ENCODE results near the gene DOK3. TPM values are rescaled to one million over a fixed set of nuclear protein-coding genes. Genes with fewer than 3 reads are reported as not detected.

Gene DOK3
- total and polyA plus RNA-seq, 2 of the 13 experiments (the other 11 are each of a cell fraction or from before 2014, with no cell fraction given), result 1.4 to 1.5 TPM

DNA sequence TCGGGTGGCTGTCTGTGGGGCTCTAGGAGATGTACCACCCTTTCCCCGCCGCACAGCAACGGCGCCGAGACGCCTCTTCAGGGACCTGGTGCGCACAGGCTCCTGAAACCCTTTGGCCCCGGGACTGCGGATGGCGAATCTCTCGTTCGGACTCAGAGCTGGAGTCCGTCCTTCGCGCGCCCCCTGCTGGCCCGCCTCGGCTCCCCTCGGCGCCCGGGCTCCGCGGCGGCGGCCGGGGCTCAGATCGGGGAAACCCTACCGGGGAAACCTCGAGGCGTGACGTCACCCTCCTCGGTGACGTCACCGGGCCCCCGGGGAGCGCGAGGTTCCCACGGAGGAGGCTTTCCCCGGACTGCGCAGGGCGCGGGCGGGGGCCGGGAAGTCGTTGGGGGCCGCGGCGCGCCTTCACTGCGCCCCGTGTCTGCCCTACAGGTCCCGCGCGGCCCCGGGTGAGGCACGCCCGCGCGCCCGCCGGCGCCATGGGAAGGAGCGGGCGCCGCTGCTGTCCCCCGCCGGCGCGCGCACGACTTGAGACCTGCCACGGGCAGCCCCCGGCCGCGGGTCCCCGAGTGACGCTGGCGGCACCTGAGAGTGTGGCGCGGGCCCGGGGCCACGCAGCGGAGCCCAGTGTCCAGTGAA is 55.1 kb downstream of the DOK3 start:
- Histone ChIP-seq H3K4me3 (replicated peaks in 1 of 3; ENCODE audit: insufficient read depth in 1 of 3, low read depth in 2 of 3, low read length in 3 of 3) (peak overlapping the region; percentile 81 to 89 (median 87)), H3K9ac (ENCODE audit: insufficient read depth, low read depth, low read length) (peak overlapping the region; percentile 82), H3K27me3 (ENCODE audit: control insufficient read depth in 1 of 2, insufficient read depth in 2 of 2, low read length in 2 of 2) (no peaks in the 10 kb centered on the region; a peak in 1 of 5 replicates), H3K9me3 (ENCODE audit: low read length) (no peaks in the 10 kb centered on the region), H3K4me2 (ENCODE audit: low read depth, low read length) (peak overlapping the region; percentile 98), H4K20me1 (ENCODE audit: insufficient read depth, low read length) (peaks cover 12% of the 10 kb centered on the region; the same call in 1 of the 2 replicates), H3K79me2 (ENCODE audit: insufficient read depth, low read length) (peaks cover 5% of the 10 kb centered on the region), H3K4me1 (ENCODE audit: insufficient read depth, low read length) (peaks cover 35% of the 10 kb centered on the region), H3K36me3 (replicated peaks in 1 of 2; ENCODE audit: control insufficient read depth in 1 of 2, insufficient read depth in 2 of 2, low read length in 2 of 2) (peaks cover 0 to 4% of the 10 kb centered on the region in 2 experiments; a peak in 2 of 5 replicates), H2AFZ (ENCODE audit: low read length) (no peak overlapping the region), H3K27ac (ENCODE audit: extremely low read length, insufficient read depth, low read length) (peak overlapping the region; percentile 84)
- DNase-seq (ENCODE audit: low spot score) (peak; percentile 79), FAIRE-seq (peak; percentile 8), ATAC-seq (peak; percentile 54)
- whole genome bisulfite sequencing (ENCODE audit: low lambda C conversion rate), result 0% methylated on average over 5 of the region's 84 CpGs
- CTCF ChIA-PET (ENCODE audit: low intra/inter-chr PET ratio, low total read pairs), result interaction anchor here (1.0 to 4.8 kb wide), 9 partner anchors 28 to 343 kb away, joined by 3 to 54 read pairs (median 5); partner anchors contain the start of gene GRK6
- intact Hi-C loops (cut with micrococcal nuclease; ENCODE audit: unreplicated experiment), result loop anchor here (1.0 kb wide), 2 partner anchors 50 to 64 kb away; no protein-coding TSS in a partner anchor
- in situ Hi-C loops (cut with HindIII; ENCODE audit: extremely low pct_ligation_motif_present, low pct_unique_long_range_greater_than_20kb), result loop anchor here (5.0 to 25.0 kb wide), 2 partner anchors 67 to 342 kb away; no protein-coding TSS in a partner anchor
- POLR2A ChIA-PET, result interaction anchor here (0.6 to 4.4 kb wide), 21 partner anchors 9 to 340 kb away, joined by 3 to 29 read pairs (median 7); partner anchors contain the start of genes F12, GRK6 and PDLIM7
- BruUV-seq (replicated peaks), result TSS peak; percentile 32
- TF ChIP-seq ZBTB3 (CRISPR knock-in tag; IDR thresholded peaks at IDR 0.05; ENCODE audit: borderline replicate concordance, low read depth), result no peak
- no peak for TF ChIP-seq ISX (CRISPR knock-in tag; conservative IDR thresholded peaks at IDR 0.05)
- TF ChIP-seq, protein P1, sequence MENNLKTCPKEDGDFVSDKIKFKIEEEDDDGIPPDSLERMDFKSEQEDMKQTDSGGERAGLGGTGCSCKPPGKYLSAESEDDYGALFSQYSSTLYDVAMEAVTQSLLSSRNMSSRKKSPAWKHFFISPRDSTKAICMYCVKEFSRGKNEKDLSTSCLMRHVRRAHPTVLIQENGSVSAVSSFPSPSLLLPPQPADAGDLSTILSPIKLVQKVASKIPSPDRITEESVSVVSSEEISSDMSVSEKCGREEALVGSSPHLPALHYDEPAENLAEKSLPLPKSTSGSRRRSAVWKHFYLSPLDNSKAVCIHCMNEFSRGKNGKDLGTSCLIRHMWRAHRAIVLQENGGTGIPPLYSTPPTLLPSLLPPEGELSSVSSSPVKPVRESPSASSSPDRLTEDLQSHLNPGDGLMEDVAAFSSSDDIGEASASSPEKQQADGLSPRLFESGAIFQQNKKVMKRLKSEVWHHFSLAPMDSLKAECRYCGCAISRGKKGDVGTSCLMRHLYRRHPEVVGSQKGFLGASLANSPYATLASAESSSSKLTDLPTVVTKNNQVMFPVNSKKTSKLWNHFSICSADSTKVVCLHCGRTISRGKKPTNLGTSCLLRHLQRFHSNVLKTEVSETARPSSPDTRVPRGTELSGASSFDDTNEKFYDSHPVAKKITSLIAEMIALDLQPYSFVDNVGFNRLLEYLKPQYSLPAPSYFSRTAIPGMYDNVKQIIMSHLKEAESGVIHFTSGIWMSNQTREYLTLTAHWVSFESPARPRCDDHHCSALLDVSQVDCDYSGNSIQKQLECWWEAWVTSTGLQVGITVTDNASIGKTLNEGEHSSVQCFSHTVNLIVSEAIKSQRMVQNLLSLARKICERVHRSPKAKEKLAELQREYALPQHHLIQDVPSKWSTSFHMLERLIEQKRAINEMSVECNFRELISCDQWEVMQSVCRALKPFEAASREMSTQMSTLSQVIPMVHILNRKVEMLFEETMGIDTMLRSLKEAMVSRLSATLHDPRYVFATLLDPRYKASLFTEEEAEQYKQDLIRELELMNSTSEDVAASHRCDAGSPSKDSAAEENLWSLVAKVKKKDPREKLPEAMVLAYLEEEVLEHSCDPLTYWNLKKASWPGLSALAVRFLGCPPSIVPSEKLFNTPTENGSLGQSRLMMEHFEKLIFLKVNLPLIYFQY (CRISPR knock-in tag; IDR thresholded peaks at IDR 0.05; ENCODE audit: borderline replicate concordance), result no peak
- TF ChIP-seq ATF3 (CRISPR knock-in tag; IDR thresholded peaks at IDR 0.05), result peak; percentile 91
- no peak for TF ChIP-seq NFE2L2 (IDR thresholded peaks at IDR 0.05; ENCODE audit: low read length)
- TF ChIP-seq ZNF569 (CRISPR knock-in tag; IDR thresholded peaks at IDR 0.05; ENCODE audit: borderline replicate concordance), result no peak
- peak; percentile 64 for TF ChIP-seq THAP11 (CRISPR knock-in tag; IDR thresholded peaks at IDR 0.05)
- TF ChIP-seq ZSCAN12 (CRISPR knock-in tag; IDR thresholded peaks at IDR 0.05), result peak; percentile 72; the same call in 1 of the 2 replicates
- TF ChIP-seq, protein P2, sequence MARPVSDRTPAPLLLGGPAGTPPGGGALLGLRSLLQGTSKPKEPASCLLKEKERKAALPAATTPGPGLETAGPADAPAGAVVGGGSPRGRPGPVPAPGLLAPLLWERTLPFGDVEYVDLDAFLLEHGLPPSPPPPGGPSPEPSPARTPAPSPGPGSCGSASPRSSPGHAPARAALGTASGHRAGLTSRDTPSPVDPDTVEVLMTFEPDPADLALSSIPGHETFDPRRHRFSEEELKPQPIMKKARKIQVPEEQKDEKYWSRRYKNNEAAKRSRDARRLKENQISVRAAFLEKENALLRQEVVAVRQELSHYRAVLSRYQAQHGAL (CRISPR knock-in tag; IDR thresholded peaks at IDR 0.05; ENCODE audit: not compliant biosample characterization), result no peak
- no peak for TF ChIP-seq CEBPZ (IDR thresholded peaks at IDR 0.05; ENCODE audit: low read length)
- 0 out of 2 replicates have a peak, but pooled peaks have one; percentile 15 for TF ChIP-seq CEBPG (CRISPR knock-in tag; IDR thresholded peaks at IDR 0.05)
- TF ChIP-seq ZFP90 (CRISPR knock-in tag; IDR thresholded peaks at IDR 0.05; ENCODE audit: borderline replicate concordance), result no peak
